Left cardiac atrium (tissue), 4 donors: ENCODE measurements around the gene WBP11. TPM values are rescaled to one million over a fixed set of nuclear protein-coding genes. Genes with fewer than 3 reads are reported as not detected.
"Not testable (repeated sequence)": the region's sequence is repeated elsewhere in the genome, so short reads cannot be mapped to it uniquely, and the experiment has no call there.

Experiments used
- ATAC-seq, 2 donors: fragments of 200-7000 bp; cut with Tn5 transposase; one replicate each; pipeline ENCODE4 v1.9.1; 2020; ENCODE audit warnings: mild to moderate bottlenecking in 2 of 2, moderate library complexity in 2 of 2
- DNase-seq: peaks from one replicate; pipeline ENCODE4 v3.0.0-alpha.2; 2020
- intact Hi-C, 2 donors: fragments of 100-400 bp; cut with DNase I; formaldehyde crosslinking; loops; one replicate each; pipeline versions ENCODE4 v1.14.1 to v1.15.1; 2022 to 2023
- total RNA-seq, 2 donors: library from RNA; stranded (reverse); fragmentation: NEBNext Ultra II Directional; extraction: Animal tissue kit (Norgen Biotek cat#: 25700); gene quantifications; one replicate each; pipeline ENCODE4 v1.2.1, GENCODE V29; 2021
- donor health status: DM: no; HTN: yes; CAD: no.
- donor health status: DM: no; HTN: yes; CAD: no; lungs with severe emphysema.
- donor health status: DM: yes; HTN: yes; CAD: no.
- donor health status: Dilated cardiomyopathy.

WBP11 gene
- total RNA-seq, 2 donors from 2014 or later, result 41.0 to 56.0 TPM

GRCh38 chr12:14756334-14757143, 46.7 kb downstream of the WBP11 start:
- intact Hi-C loops, result no loop called here
- no peak for DNase-seq
- no peak for ATAC-seq

GRCh38 chr12:14751986-14752385, 51.3 kb downstream of the WBP11 start:
- no peak for ATAC-seq
- intact Hi-C loops, result no loop called here
- DNase-seq, result no peak

- intact Hi-C loops, result no loop called here
- ATAC-seq (no peak), DNase-seq (no peak)
Measured at GRCh38 chr12:14743061-14743460, 60.2 kb downstream of the WBP11 start.

- no peak for DNase-seq
Measured at GRCh38 chr12:14741942-14742341, 61.3 kb downstream of the WBP11 start.

DNA sequence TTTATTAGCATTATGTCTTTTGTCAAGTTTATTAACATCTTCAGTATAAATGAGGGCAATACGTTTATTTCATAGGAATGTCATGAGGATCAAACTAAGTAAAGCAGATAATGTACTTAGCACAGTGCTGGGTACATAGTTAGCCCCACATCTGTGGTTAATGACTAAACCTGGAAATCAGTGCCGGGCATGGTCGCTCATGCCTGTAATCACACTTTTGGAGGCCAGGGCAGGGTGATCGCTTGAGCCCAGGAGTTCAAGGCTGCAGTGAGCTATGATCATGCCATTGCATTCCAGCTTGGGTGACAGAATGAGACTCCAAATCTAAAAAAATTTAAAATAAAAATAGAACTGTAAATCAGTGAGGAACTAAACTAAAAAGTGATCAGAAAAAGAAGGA, 62.1 kb downstream of the WBP11 start:
- ATAC-seq (no peak), DNase-seq (no peak)
- intact Hi-C loops, result no loop called here

More at GRCh38 chr12:14741942-14742341, 61.3 kb downstream of the WBP11 start:
- no peak for ATAC-seq
- intact Hi-C loops, result no loop called here

DNA sequence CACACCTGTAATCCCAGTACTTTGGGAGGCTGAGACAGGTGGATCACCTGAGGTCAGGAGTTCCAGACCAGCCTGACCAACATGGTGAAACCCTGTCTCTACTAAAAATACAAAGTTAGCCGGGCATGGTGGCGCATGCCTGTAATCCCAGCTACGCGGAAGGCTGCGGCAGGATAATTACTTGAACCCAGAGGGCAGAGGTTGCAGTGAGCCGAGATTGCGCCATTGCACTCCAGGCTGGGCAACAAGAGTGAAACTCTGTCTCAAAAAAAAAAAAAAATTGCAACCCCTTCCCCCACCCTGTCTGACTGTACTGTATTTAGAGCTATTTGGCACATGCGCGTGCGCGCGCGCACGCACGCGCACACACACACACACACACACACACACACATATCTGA, 66.8 kb downstream of the WBP11 start:
- intact Hi-C loops, DNase-seq, ATAC-seq: not testable (repeated sequence)

Other genes starting within 250 kb of the WBP11 start
- 10 to 100 TPM; 22.0 to 30.9 TPM for gene PLBD1, start 235.6 kb downstream of the WBP11 start, total RNA-seq
- gene GUCY2C, start 106.9 kb downstream of the WBP11 start, total RNA-seq, result not detected
- 1 to 10 TPM in 1 of 2 donors, under 1 TPM in 1; 0.94 to 1.1 TPM for gene C12orf60, start 192 bp upstream of the WBP11 start, total RNA-seq
- under 1 TPM; 0.29 to 0.44 TPM for gene SMCO3, start 10.7 kb upstream of the WBP11 start, total RNA-seq
- 10 to 100 TPM in 1 of 2 donors, 1 to 10 TPM in 1; 5.4 to 11.8 TPM for gene ART4, start 40.0 kb upstream of the WBP11 start, total RNA-seq
- gene MGP, start 82.4 kb upstream of the WBP11 start, total RNA-seq, result 1,000 to 10,000 TPM; 1,159 to 1,325 TPM
- gene ERP27, start 135.1 kb upstream of the WBP11 start, total RNA-seq, result under 1 TPM; 0.18 to 0.44 TPM
- 100 to 1,000 TPM in 1 of 2 donors, 10 to 100 TPM in 1; 80.0 to 118 TPM for gene ARHGDIB, start 158.1 kb upstream of the WBP11 start, total RNA-seq
- gene PDE6H, start 169.6 kb upstream of the WBP11 start, total RNA-seq, result not detected